HL-60/S4 treated with retinoic acid at 250 ng/mL for 4 days and 3 days (cell line): Measurements from ENCODE around the gene KDM7A.
"Not testable (repeated sequence)": the region's sequence is repeated elsewhere in the genome, so short reads cannot be mapped to it uniquely, and the experiment has no call there.

Experiments used
- in situ Hi-C: fragments of 300-500 bp; cut with MboI; formaldehyde crosslinking; loops from 2 replicates; pipeline ENCODE4 v1.7.0; 2022; ENCODE audit warnings: low sequenced_read_pairs

KDM7A gene

DNA sequence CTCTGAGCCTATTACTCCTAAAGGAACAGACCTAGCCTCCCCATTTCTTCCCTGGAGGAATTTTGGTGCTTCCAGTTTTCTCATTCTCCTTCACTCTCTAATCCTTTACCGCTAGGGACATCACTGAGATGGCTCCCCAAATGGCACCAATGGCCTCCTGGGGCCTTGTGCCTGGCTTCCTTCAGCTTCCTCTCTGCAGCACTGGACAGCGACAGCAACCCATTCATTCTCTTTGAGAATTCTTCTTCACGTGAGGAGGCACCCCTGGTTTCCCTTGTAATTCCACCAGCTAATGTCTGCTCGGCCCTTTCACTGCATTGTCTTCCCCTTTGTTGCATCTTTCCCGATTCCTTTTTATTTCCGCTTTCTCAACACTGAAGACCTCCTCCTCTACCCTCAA, 24.6 kb upstream of the KDM7A start:
- in situ Hi-C loops, result no loop called here

DNA sequence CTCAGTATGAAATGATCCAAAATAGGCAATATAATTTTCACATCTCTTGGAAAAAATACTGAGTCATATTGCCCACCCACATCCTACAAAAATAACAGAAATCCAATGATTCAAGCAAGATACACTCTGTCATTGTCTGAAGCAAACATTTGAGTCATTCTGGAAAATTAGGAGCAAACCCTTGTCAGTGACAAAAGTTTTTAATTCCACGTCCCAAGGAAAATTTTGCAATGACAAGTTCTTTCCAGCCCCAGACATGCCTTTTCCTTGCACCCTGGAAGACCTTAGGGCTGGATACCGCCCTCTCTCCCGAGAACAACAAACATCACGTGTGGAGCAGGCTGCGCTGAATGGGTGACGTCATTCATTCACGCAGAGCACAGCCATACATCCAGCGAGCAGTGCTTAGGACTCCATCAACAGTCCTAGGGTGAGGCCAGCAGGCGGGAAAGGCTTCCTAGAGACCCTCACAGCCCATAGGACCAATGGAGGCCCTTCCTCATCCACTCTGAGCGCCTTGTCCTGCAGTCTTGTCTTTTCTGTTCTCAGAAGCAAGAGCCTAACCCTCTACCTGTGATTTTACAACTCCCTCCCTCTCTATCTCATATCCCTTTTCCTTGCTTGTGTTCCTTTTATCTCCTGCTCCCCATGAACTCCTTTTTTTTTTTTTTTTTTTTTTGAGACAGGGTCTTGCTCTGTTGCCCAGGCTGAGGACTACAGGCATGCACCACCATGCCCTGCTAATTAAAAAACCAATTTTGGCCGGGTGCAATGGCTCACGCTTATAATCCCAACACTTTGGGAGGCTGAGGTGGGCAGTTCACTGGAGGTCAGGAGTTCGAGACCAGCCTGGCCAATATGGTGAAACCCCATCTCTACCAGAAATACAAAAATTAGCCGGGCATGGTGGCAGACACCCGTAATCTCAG, 23.5 kb upstream of the KDM7A start:
- in situ Hi-C loops, result no loop called here

DNA sequence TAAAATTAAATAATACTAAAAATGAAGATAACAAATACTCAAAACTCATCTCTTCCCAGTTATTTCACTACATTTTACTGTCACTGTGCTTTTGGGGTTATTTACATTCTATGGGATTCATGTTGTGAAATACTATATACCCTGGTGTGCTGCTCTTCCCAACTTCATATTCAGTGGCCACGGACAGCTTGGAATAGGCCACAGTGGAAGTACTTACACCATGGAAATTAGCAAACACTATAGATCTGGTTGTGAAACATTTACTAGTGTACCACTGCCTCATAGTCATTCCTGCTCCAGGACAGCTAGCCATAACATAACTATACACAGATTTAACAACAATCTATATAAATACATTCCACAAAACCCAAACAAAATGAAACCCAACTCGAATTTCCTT, 21.2 kb upstream of the KDM7A start:
- in situ Hi-C loops, result no loop called here

DNA sequence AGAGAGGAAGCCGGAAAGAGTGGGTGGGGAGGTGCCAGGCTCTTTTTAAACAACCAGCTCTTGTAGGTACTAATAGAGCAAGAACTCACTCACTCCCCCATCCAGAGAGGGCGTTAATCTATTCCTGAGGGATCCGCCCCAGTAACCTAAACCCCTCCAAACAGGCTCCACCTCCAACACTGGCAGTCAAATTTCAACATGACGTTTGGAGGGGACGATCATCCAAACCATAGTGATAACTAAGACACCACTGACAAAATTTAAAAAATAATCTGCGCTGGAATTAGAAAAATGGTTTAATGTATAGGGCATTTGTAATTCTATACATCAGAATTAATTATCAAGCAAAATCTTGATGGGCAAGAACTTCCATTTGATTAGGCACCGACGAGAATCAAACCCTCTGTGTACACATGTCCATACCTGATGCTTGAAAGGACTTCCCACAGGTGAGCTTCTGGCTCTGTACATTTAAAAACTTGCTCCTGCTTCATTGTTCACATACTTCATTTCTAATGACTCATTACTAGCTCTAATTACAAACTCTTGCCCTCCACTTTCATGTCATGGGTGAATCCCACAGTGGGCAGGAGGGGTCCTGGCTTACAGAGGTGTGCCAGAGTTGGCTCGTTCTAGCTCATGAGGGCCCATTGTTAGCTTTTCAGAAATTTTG, 20.6 kb upstream of the KDM7A start:
- in situ Hi-C loops, result no loop called here

DNA sequence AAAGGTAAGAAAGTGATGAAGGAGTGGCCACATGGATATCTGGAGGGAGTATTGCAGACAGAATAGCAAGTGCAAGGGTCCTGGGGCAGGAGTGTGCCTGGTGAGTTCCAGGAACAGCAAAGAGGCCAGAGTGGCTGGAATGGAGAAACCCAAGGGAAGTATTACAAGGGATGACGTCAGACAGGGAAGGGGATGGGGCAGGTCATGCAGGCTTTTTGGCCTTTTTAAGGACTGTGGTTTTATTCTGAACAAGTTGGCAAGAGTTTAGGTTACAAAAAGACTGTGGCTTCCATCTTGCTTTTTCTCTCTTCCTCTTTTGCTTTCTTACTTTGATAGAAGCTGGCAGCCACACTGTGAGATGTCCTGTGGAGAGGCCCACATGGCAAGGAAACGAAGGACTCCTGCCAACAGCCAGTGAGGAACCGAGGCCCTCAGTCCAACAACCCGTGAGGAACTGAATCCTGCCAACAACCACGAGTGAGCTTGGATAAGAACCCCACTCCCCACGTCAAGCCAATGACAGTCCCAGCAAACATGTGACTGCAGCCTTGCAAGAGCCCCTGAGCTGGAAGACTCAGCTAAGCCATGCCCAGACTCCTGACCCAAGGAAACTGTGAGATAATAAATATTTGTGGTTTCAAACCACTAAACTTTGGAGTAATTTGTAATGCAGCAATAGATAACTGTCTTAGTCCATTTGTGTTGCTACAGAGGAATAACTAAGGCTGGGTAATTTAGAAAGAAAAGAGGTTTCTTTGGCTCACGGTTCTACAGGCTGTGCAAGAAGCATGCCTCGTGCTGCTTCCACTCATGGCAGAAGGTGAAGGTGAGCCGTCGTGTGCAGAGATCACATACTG, 19.8 kb upstream of the KDM7A start:
- in situ Hi-C loops, result no loop called here

DNA sequence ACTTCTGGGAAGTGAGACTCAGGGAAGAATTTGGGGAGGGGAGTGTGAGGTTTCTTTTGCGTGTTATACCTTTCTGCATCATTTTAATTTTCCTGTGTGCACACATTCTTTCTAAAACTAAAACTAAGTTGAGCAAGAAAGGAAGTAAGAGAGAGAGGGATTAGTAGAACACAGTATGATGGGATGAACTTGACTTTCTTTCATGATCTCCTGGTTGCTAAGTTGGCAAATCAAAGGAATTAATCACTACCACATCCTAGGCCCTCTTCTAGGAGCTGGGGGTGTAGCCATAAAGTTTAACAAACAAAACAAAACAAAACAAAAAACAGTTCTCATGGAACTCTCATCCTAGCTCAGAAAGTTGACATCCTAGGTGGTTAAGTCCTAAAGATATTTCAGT, 19.1 kb upstream of the KDM7A start:
- in situ Hi-C loops, result no loop called here

DNA sequence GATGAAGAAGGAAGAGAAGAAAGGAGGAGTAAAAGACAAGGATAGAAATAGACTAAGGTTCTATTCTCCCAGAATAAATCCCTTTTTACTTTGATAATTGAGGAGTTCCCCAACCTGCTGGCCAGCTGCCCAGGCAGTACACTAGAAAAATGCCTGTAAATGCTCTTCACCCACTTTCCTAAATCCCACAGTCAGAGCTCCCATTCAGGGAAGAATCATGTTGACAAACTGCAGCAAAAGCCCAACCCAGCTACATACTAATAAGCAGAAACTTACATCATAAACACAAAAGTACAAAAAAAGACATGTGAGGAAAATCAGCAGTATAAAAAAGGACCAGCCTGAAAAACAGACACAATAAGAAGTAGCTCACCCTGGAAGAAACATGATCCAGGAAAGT, 15.8 kb upstream of the KDM7A start:
- in situ Hi-C loops, result no loop called here

DNA sequence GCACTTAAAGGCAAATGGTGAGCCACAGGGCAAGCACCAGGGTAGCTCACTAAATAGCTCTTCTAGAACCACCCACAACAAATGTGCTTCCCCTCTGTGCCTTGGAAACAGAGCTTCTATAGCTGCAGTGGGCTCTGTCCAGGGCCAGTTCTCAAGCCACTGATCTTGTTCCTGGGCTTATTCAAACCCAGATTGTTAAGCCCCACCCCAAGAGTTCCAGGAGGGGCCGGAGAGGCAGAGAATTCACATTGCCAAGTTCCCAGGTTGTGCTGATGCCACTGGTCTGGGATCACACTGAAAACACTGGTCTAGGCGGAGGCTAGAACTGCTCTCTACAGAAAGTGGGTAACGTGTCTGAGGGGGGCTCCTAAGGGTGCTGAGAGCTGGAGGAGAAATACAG, 15.4 kb upstream of the KDM7A start:
- in situ Hi-C loops, result no loop called here

DNA sequence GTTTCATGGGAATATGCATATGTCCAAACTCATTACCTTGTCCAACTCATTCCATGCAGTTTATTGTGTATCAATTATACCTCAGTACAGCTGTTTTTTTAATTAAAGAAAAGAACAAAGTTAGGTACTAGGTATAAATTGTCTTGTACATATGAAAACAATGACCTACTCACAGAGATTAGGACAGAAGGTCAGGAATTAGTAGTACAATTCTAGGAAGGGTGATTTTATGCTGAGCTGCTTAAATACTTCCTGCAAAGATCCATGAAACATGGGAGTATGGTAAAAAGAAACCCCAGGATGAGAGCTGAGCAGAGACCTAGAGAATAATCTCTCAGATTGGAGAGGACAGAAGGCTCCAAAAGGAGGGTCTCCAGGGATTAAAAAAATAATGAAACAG, 13.8 kb upstream of the KDM7A start:
- in situ Hi-C loops, result no loop called here

DNA sequence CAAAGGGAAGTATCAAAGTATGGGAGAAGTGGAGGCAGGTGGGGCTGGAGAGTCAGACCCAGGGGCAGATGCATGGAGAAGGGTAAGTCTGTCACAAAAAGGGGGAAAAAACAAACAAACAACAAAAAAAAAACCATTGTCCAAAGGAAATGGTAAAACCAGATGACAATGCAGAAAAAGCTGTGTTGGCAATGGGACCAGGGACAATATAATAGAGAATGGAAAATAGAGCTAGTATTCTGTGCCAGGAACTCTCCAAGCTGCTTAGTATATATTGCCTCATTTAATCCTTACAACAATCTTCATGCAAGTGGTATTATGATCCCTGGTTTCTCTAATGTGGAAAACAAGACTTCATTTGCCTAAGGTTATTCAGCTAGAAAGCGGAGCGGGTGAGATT, 13.1 kb upstream of the KDM7A start:
- in situ Hi-C loops, result no loop called here

DNA sequence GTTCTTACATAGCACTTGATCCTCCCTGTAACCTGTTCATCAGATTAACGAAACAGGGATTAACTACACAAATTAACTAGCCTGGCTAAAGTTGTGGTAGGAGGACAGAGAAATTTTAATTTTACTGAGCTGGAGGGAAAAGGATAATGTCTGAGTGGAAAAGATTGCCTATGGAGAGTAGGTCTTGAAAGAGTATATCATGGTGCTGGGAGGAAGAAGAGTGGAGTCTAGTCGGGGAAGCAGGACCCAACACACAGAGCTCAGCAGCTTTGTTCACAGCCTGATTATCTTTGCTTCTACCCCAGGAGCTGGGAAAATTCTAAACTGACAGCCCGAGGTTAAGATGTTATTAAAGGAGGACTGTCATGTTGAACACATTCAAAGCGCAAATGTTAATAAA, 6.1 kb upstream of the KDM7A start:
- in situ Hi-C loops, result no loop called here

DNA sequence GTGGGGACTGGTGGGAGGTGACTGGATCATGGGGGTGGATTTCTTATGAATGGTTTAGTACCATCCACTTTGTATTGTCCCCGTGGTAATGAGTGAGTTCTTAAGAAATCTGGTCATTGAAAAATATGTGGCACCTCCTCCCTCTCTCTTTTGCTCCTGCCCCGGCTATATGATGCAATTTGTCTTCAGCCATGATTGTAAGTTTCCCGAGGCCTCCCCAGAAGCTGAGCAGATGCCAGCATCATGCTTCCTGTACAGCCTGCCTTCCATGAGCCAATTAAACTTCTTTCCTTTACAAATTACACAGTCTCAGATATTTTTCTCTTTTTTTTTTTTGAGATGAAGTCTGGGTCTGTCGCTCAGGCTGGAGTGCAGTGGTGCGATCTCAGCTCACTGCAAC, 2.6 kb upstream of the KDM7A start:
- in situ Hi-C loops, result no loop called here

DNA sequence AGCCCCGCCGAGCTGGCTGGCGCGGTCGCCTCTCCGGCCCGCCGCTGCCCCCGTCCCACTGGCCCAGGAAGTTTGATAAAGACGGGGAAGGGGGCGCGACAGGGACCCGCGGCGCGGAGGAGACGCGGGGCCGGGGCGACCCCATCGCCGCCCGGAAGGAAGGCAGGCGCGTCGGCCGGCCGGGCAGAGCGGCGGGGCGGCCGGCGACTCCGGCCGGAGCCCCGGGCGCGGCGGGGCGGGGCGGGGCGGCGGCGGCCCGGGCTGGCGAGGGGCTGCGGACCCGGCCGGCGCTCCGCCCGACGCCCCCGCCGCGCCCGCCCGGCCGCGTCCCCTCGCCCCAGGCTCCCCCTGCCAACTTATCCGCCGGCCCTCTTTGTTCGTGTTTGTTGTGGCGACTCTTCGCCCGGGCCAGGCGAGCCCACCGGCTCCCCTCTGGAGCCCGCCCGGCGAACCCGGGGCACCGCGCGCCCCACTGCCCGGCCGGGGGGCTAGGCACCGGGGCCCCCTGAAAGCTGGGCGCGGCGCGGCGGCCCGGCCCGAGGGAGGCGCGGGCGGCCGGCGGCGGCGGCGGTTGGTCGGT, 571 bp downstream of the KDM7A start:
- in situ Hi-C loops, result no loop called here

DNA sequence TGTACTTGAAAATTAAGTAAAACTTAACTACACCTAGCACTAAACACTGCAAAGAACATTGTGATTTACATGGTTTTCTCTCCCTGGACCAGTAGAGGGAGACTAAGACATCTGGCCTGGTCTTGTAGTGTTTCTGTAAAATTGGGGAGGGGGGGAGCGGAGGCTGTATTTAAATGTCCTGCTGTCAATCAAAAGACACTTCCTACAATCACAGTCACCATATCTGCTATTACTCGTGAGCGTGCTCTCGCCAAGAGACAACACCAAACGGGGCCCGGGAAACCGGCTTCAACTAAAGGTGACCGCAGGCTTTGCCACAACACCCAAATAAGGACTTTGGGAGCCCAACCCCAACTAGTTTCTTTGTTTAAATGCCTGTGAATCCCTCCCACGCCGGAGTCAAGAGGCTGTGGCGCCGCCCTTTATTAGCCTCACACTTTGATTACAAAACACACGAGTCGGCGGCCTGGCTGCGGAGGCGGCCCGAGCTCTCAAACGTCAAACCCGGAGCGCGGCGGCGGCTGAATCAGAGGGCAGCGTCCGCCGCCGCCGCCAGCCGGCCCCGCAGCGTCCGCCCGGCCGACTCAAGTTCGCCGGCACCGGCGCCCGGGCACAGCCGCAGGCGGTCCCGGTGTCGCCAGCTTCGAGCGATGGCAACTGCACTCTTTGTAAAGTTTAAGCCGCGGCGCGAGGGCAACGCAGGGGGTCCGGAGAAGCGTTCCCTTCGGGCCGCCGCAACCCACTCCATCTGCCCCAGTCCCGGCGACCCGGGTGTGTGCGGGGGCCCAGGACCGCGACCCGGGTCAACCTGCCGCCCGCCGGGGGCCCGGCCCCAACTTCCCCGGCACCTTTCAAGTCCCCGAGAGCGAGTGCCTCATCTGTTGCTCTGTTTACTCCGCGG, 1.3 kb downstream of the KDM7A start:
- in situ Hi-C loops, result no loop called here

DNA sequence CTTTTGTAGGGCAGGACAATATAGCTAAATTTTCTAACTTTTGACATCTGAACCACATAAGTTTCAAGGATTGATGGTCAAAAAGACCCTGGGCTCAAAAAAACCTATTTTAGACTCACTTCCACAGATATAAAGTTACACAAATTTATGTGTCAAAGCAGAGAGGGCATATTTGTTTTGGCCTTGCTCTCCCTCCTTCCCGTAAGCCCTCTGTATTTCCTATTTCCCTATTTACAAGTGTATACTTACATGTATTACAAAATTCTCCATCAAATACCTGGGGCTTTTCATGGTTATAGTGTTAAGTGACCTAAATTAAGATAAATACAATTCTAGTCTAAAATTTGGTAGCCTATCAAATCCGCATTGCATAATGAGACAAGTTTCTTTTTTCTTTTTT, 2.6 kb downstream of the KDM7A start:
- in situ Hi-C loops, result no loop called here

DNA sequence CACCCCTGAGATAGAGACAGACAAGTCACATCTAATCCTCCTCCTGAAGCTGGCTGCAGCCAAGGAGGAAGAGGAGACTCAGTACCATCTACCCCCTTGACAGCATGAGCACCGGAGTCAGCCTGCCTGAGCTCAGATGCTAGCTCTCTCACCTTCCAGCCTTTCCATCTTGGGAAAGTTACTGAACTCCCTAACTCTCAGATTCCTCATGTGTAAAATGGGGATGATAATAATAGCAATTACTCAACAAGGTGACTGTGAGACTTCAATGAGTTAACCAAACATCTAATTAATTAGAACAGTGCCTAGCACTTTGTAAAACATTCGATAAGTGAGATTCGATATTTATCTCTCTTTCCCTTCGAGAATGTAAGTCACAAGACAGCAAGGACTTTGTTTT, 6.4 kb downstream of the KDM7A start:
- in situ Hi-C loops, result no loop called here

DNA sequence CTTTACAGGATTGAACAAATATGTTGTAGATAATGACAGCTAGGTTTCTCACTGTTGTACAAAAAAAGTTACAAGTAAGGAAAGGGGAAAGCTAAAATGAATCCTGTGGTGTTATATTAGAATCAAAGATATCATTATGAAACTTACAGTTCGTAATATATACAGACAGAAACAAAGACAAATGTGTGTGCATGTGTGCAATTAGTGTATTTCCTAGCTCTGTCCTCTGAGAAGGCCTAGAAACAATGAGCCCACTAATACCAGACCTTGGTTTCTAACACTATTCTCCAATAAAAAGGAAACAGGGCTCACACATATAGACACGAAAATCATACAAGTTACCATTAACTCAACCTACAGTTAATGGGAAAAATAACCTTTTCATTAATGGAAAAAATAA, 8.0 kb downstream of the KDM7A start:
- in situ Hi-C loops, result no loop called here

DNA sequence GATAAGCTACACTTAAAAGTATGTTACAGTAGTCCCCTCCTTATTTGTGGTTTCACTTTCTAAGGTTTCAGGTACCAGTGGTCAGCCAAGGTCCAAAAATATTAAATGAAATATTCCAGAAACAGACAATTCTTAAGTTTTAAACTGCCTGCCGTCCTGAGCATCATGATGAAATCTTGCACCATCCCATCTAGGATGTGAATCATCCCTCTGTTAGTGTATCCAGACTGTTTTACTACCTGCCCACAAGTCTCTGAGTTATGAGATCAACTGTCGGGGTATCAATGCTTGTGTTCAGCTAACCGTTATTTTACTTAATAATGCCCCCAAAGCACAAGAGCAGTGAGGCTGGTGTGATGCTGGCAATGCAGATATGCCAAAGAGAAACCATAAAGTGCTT, 11.4 kb downstream of the KDM7A start:
- in situ Hi-C loops, result no loop called here

DNA sequence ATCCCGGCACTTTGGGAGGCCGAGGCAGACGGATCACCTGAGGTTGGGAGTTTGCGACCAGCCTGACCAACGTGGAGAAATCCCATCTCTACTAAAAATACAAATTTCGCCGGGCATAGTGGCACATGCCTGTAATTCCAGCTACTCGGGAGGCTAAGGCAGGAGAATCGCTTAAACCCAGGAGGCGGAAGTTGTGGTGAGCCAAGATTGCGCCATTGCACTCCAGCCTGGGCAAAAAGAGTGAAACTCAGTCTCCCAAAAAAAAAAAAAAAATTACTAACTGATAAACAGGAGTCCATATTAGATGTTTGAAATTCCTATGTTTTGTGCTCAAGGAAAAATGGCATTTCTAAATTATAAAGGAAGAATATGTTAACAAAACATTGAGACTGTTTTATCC, 14.7 kb downstream of the KDM7A start:
- in situ Hi-C loops, result not testable (repeated sequence)

DNA sequence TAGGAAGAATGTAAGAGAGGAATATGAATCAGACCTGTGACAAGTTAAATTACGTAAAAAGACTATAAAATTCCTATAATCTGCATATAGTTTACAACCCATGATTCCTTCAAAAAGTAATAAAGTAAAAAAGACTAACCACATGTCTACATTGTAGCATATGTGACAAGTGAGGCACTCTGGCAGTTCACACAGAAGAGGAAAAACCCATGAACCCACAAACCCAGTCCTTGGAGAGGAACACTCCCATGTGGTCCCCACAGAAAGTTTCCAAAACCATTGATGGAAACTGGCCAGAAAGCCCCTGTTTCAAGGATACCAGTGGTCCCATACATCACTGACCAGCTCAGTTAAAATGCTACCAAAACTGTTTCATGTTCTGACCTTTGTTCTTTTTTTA, 15.7 kb downstream of the KDM7A start:
- in situ Hi-C loops, result no loop called here
